ENCODE results near the gene ZNF260. TPM values are rescaled to one million over a fixed set of nuclear protein-coding genes. Genes with fewer than 3 reads are reported as not detected.

The ZNF260 gene
- 15.8 and 21.5 TPM in 2 replicates for total RNA-seq (2014; rRNA removed; shearing (Covaris generic))

- Histone ChIP-seq H3K36me3 (replicated peaks; ENCODE audit: control insufficient read depth, insufficient read depth, low read length) (peaks cover 2% of the 10 kb centered on the region), H3K27me3 (ENCODE audit: control insufficient read depth, insufficient read depth, low read length) (no peaks in the 10 kb centered on the region), H3K4me3 (ENCODE audit: insufficient read depth, low read depth, low read length) (peak within 1 kb of the TSS; percentile 76)
- DNase-seq = peak; percentile 95
Observed at GRCh38 chr19:36528194-36528920, at the start of gene ZNF260. TSS of gene ZNF260 (minus strand) at chr19:36528271. CDS start at chr19:36515238, 13,033 bp downstream.

GRCh38 chr19:36577271-36577996 is 49.4 kb upstream of the ZNF260 start:
- no peak overlapping the region for H3K4me3 ChIP-seq (ENCODE audit: insufficient read depth, low read depth, low read length)
- H3K27me3 ChIP-seq (ENCODE audit: control insufficient read depth, insufficient read depth, low read length) = no peaks in the 10 kb centered on the region
- no peak for DNase-seq
- peaks cover 6% of the 10 kb centered on the region for H3K36me3 ChIP-seq (replicated peaks; ENCODE audit: control insufficient read depth, insufficient read depth, low read length)

GRCh38 chr19:36574741-36575140 is 46.7 kb upstream of the ZNF260 start:
- no peak overlapping the region for H3K4me3 ChIP-seq (ENCODE audit: insufficient read depth, low read depth, low read length)
- no peaks in the 10 kb centered on the region for H3K27me3 ChIP-seq (ENCODE audit: control insufficient read depth, insufficient read depth, low read length)
- no peak for DNase-seq
- H3K36me3 ChIP-seq (replicated peaks; ENCODE audit: control insufficient read depth, insufficient read depth, low read length) = peaks cover 6% of the 10 kb centered on the region

- H3K27me3 ChIP-seq (ENCODE audit: control insufficient read depth, insufficient read depth, low read length) = no peaks in the 10 kb centered on the region
- H3K36me3 ChIP-seq (replicated peaks; ENCODE audit: control insufficient read depth, insufficient read depth, low read length) = peaks cover 6% of the 10 kb centered on the region
- peak overlapping the region; percentile 89 for H3K4me3 ChIP-seq (ENCODE audit: insufficient read depth, low read depth, low read length)
- no peak for DNase-seq
Observed at GRCh38 chr19:36573895-36574720, 46.0 kb upstream of the ZNF260 start.

- peak; percentile 93 for DNase-seq
- H3K4me3 ChIP-seq (ENCODE audit: insufficient read depth, low read depth, low read length) = peak within 1 kb of the TSS; percentile 89
- peaks cover 6% of the 10 kb centered on the region for H3K36me3 ChIP-seq (replicated peaks; ENCODE audit: control insufficient read depth, insufficient read depth, low read length)
- H3K27me3 ChIP-seq (ENCODE audit: control insufficient read depth, insufficient read depth, low read length) = no peaks in the 10 kb centered on the region
Observed at GRCh38 chr19:36573020-36573894, 45.2 kb upstream of the ZNF260 start, which contains the start of gene ZNF529. TSS of gene ZNF529 (minus strand) at chr19:36573292. CDS start at chr19:36572346, 946 bp downstream.

GRCh38 chr19:36572593-36573019 is 44.5 kb upstream of the ZNF260 start:
- Histone ChIP-seq H3K36me3 (replicated peaks; ENCODE audit: control insufficient read depth, insufficient read depth, low read length) (peaks cover 4% of the 10 kb centered on the region), H3K27me3 (ENCODE audit: control insufficient read depth, insufficient read depth, low read length) (no peaks in the 10 kb centered on the region), H3K4me3 (ENCODE audit: insufficient read depth, low read depth, low read length) (peak overlapping the region; percentile 89)
- DNase-seq = peak; percentile 17

GRCh38 chr19:36564391-36564790 is 36.3 kb upstream of the ZNF260 start:
- H3K27me3 ChIP-seq (ENCODE audit: control insufficient read depth, insufficient read depth, low read length) = no peaks in the 10 kb centered on the region
- no peaks in the 10 kb centered on the region; the same call in 1 of the 2 replicates for H3K36me3 ChIP-seq (replicated peaks; ENCODE audit: control insufficient read depth, insufficient read depth, low read length)
- no peak for DNase-seq
- H3K4me3 ChIP-seq (ENCODE audit: insufficient read depth, low read depth, low read length) = no peak overlapping the region

- no peak for DNase-seq
- no peak overlapping the region for H3K4me3 ChIP-seq (ENCODE audit: insufficient read depth, low read depth, low read length)
- no peaks in the 10 kb centered on the region for H3K27me3 ChIP-seq (ENCODE audit: control insufficient read depth, insufficient read depth, low read length)
- H3K36me3 ChIP-seq (replicated peaks; ENCODE audit: control insufficient read depth, insufficient read depth, low read length) = peaks cover 16% of the 10 kb centered on the region
Observed at GRCh38 chr19:36547001-36547732, 19.1 kb upstream of the ZNF260 start.

- peak; percentile 55 for DNase-seq
- H3K36me3 ChIP-seq (replicated peaks; ENCODE audit: control insufficient read depth, insufficient read depth, low read length) = peaks cover 2% of the 10 kb centered on the region
Observed at GRCh38 chr19:36528921-36529518, 949 bp upstream of the ZNF260 start.

GRCh38 chr19:36527873-36528193 is 238 bp downstream of the ZNF260 start:
- peaks cover 6% of the 10 kb centered on the region for H3K36me3 ChIP-seq (replicated peaks; ENCODE audit: control insufficient read depth, insufficient read depth, low read length)
- no peaks in the 10 kb centered on the region for H3K27me3 ChIP-seq (ENCODE audit: control insufficient read depth, insufficient read depth, low read length)
- DNase-seq = no peak
- peak overlapping the region; percentile 76 for H3K4me3 ChIP-seq (ENCODE audit: insufficient read depth, low read depth, low read length)

More at GRCh38 chr19:36528921-36529518, 949 bp upstream of the ZNF260 start:
- Histone ChIP-seq H3K27me3 (ENCODE audit: control insufficient read depth, insufficient read depth, low read length) (no peaks in the 10 kb centered on the region), H3K4me3 (ENCODE audit: insufficient read depth, low read depth, low read length) (peak overlapping the region; percentile 76)

GRCh38 chr19:36527341-36527740 is 730 bp downstream of the ZNF260 start:
- Histone ChIP-seq H3K4me3 (ENCODE audit: insufficient read depth, low read depth, low read length) (peak overlapping the region; percentile 76), H3K36me3 (replicated peaks; ENCODE audit: control insufficient read depth, insufficient read depth, low read length) (peaks cover 9% of the 10 kb centered on the region), H3K27me3 (ENCODE audit: control insufficient read depth, insufficient read depth, low read length) (no peaks in the 10 kb centered on the region)
- DNase-seq = no peak

- no peak overlapping the region; the same call in 1 of the 2 replicates for H3K4me3 ChIP-seq (ENCODE audit: insufficient read depth, low read depth, low read length)
Observed at GRCh38 chr19:36526581-36526980, 1.5 kb downstream of the ZNF260 start.

GRCh38 chr19:36524617-36525016 is 3.5 kb downstream of the ZNF260 start:
- Histone ChIP-seq H3K27me3 (ENCODE audit: control insufficient read depth, insufficient read depth, low read length) (no peaks in the 10 kb centered on the region), H3K4me3 (ENCODE audit: insufficient read depth, low read depth, low read length) (no peak overlapping the region), H3K36me3 (replicated peaks; ENCODE audit: control insufficient read depth, insufficient read depth, low read length) (peaks cover 9% of the 10 kb centered on the region)
- no peak for DNase-seq

More at GRCh38 chr19:36526581-36526980, 1.5 kb downstream of the ZNF260 start:
- DNase-seq = no peak
- no peaks in the 10 kb centered on the region for H3K27me3 ChIP-seq (ENCODE audit: control insufficient read depth, insufficient read depth, low read length)
- peaks cover 9% of the 10 kb centered on the region for H3K36me3 ChIP-seq (replicated peaks; ENCODE audit: control insufficient read depth, insufficient read depth, low read length)

All from H7 (cell line).